Central memory CD4-positive, alpha-beta T cell (primary cell): ENCODE results near the gene KPNA6.
A peak's percentile ranks its signal among the peaks of the same experiment; 100 is the strongest.
"Not testable (repeated sequence)": the region's sequence is repeated elsewhere in the genome, so short reads cannot be mapped to it uniquely, and the experiment has no call there.

Experiments used
- DNase-seq: peaks from one replicate; pipeline ENCODE4 v3.0.0; 2022
- total RNA-seq, 3 experiments: gene quantifications; one replicate each; lab custom pipeline; 2026; lab: John Stamatoyannopoulos, UW

Gene KPNA6
- 91.8 to 186 (median 126) reads per million in 3 experiments for total RNA-seq

GRCh38 chr1:32107742-32108661 is at the start of gene KPNA6:
KPNA6 (plus strand) TSS chr1:32108056; CDS start chr1:32108131, 75 bp downstream.
- DNase-seq, result peak; percentile 94

GRCh38 chr1:32060914-32061313 is 46.9 kb upstream of the KPNA6 start:
- DNase-seq, result no peak

- DNase-seq, result no peak
Measured at GRCh38 chr1:32062867-32063230, 45.0 kb upstream of the KPNA6 start.

- DNase-seq, result peak; percentile 19
Measured at GRCh38 chr1:32063261-32063681, 44.6 kb upstream of the KPNA6 start.

GRCh38 chr1:32065613-32066488 is 42.0 kb upstream of the KPNA6 start:
- DNase-seq, result not testable (repeated sequence)

- DNase-seq, result peak; percentile 23
Measured at GRCh38 chr1:32066489-32066873, 41.4 kb upstream of the KPNA6 start.

GRCh38 chr1:32068957-32069588 is 38.8 kb upstream of the KPNA6 start:
- DNase-seq, result no peak

- DNase-seq, result no peak
Measured at GRCh38 chr1:32071758-32072621, 35.9 kb upstream of the KPNA6 start.

GRCh38 chr1:32072622-32073298 is 35.1 kb upstream of the KPNA6 start, which contains the start of gene TMEM39B:
TMEM39B (plus strand) TSS chr1:32072939; CDS start chr1:32073048, 109 bp downstream.
- DNase-seq, result peak; percentile 95

- no peak for DNase-seq
Measured at GRCh38 chr1:32073299-32074229, 34.3 kb upstream of the KPNA6 start.

GRCh38 chr1:32074841-32075240 is 33.0 kb upstream of the KPNA6 start:
- no peak for DNase-seq

GRCh38 chr1:32077451-32077850 is 30.4 kb upstream of the KPNA6 start:
- DNase-seq, result no peak

- DNase-seq, result no peak
Measured at GRCh38 chr1:32082022-32082421, 25.8 kb upstream of the KPNA6 start.

- DNase-seq, result not testable (repeated sequence)
Measured at GRCh38 chr1:32086381-32086780, 21.5 kb upstream of the KPNA6 start.

- DNase-seq, result no peak
Measured at GRCh38 chr1:32091176-32091575, 16.7 kb upstream of the KPNA6 start.

GRCh38 chr1:32091591-32091990 is 16.3 kb upstream of the KPNA6 start:
- no peak for DNase-seq

GRCh38 chr1:32094746-32095521 is 12.9 kb upstream of the KPNA6 start:
- DNase-seq, result no peak

- DNase-seq, result no peak
Measured at GRCh38 chr1:32099426-32099825, 8.4 kb upstream of the KPNA6 start.

- DNase-seq, result no peak
Measured at GRCh38 chr1:32100359-32100758, 7.5 kb upstream of the KPNA6 start.
